Measurements from ENCODE around the gene JAM3. TPM values are rescaled to one million over a fixed set of nuclear protein-coding genes. Genes with fewer than 3 reads are reported as not detected.
A peak's percentile ranks its signal among the peaks of the same experiment; 100 is the strongest.

JAM3 gene
- 10 to 100 TPM; 17.2 to 33.1 (median 20.0) TPM for total RNA-seq

DNA sequence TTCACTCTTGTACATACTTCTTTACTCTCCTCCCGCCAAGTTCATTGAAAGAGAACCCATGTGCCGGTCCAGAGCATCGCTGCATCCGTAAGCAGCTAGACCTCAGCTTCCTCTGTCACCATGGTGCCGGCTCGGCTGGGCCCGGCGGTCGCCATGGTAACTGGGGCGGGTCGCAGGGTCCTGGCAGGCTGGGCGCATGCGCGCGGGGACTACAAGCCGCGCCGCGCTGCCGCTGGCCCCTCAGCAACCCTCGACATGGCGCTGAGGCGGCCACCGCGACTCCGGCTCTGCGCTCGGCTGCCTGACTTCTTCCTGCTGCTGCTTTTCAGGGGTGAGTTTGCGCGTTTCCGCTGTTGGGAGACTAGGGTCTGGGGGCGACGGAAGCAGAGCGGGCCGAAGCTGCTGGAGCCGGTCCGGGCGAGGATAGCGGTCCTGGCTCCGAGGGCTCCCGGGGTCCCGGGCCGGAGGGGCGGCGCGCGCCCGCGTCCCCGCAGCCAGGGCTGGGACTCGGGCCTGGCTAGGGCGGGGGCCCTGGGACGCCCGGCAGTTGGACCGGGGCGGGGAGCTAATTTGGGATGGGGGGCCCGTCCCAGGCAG is at the start of gene JAM3:
Gene JAM3 (plus strand): TSS at position 244 of the 597 bp plus-strand sequence. CDS start 12 bp downstream, at position 256.
- DNase-seq (ENCODE audit: low spot score) = peak; percentile 70
- TF ChIP-seq, protein P1, sequence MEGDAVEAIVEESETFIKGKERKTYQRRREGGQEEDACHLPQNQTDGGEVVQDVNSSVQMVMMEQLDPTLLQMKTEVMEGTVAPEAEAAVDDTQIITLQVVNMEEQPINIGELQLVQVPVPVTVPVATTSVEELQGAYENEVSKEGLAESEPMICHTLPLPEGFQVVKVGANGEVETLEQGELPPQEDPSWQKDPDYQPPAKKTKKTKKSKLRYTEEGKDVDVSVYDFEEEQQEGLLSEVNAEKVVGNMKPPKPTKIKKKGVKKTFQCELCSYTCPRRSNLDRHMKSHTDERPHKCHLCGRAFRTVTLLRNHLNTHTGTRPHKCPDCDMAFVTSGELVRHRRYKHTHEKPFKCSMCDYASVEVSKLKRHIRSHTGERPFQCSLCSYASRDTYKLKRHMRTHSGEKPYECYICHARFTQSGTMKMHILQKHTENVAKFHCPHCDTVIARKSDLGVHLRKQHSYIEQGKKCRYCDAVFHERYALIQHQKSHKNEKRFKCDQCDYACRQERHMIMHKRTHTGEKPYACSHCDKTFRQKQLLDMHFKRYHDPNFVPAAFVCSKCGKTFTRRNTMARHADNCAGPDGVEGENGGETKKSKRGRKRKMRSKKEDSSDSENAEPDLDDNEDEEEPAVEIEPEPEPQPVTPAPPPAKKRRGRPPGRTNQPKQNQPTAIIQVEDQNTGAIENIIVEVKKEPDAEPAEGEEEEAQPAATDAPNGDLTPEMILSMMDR (IDR thresholded peaks at IDR 0.05) = no peak
- ATAC-seq (ENCODE audit: low FRiP score) = peak; percentile 87

DNA sequence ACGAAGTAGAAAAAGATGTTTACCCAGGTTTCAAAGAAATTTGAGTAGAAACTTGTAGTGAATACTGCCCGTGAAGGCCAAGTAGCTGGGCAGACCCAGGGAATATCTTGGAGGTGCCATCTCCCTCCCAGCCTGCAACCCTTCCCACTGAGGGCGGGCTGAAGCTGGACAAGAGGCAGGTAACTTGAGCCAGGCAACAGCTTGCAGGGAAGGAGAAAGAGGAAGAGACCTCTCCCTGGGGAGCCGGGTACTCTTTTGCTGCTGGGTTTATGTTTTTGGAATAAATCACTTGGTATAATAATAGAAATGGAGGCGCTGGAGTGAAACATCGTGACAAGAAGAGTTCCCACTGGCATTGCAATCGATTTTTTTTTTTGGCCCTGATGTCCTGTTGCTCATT is 49.4 kb upstream of the JAM3 start:
- TF ChIP-seq, protein P1 (IDR thresholded peaks at IDR 0.05) = no peak
- DNase-seq (ENCODE audit: low spot score) = no peak
- ATAC-seq (ENCODE audit: low FRiP score) = no peak

DNA sequence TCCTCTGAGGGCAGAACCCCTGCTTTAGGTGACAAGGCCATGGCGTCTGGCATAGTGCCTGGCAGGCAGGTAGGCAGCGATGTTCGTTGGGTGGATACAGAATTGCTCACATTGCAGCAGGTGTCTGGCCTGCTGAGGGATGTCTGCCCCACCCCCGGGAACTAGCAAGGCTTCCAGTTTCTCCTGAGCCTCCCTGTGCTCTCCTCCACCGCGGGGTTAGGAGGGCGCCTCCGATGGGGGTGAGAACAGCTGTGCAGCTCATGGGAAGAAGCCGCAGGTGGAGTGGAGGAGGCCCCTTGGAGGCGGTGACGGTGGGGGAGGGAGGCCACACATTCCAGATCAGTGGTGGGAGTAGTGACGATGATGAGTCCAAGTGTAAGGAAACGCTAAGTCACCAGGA is 48.3 kb upstream of the JAM3 start:
- ATAC-seq (ENCODE audit: low FRiP score) = no peak
- no peak for DNase-seq (ENCODE audit: low spot score)
- TF ChIP-seq, protein P1 (IDR thresholded peaks at IDR 0.05) = no peak

DNA sequence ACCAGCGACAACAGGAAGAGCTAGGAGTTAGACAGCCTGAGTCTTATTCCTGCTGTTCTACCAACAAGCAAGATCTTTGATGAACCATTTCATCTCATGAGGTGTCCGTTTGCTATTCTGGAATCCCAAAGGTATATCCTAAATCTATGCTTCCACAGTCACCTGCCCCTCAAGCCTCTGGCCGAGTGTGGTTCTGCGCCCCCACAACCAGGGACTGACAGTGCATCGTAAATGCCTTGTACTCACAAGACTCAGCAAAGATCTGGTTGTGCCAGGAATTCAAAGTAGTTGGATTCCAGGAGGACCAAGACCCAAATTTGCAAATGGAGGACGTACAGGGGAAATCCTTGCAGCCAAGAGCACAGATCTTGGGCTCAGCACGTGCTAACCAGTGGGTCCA is 47.5 kb upstream of the JAM3 start:
- TF ChIP-seq, protein P1 (IDR thresholded peaks at IDR 0.05) = no peak
- no peak for ATAC-seq (ENCODE audit: low FRiP score)
- no peak for DNase-seq (ENCODE audit: low spot score)

DNA sequence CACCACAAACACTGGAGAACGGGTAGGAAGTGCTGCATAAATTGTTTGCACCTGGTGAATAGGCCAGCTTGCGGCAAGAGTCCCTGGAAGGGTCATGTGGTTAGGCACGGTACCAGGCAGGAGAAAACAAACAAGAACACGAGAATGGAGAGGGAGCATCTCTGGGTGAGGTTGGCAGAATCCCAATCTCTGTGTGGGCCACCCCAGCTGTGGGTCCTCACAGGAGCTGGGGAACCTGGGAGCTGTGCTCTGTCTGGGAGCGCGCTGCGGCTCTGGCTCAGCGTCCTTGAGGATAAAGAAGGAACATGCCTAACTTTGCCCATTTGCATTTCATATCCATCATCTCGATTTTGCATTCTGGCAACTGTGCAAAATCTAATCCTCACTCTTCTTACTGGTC is 46.1 kb upstream of the JAM3 start:
- no peak for ATAC-seq (ENCODE audit: low FRiP score)
- no peak for DNase-seq (ENCODE audit: low spot score)
- TF ChIP-seq, protein P1 (IDR thresholded peaks at IDR 0.05) = no peak

DNA sequence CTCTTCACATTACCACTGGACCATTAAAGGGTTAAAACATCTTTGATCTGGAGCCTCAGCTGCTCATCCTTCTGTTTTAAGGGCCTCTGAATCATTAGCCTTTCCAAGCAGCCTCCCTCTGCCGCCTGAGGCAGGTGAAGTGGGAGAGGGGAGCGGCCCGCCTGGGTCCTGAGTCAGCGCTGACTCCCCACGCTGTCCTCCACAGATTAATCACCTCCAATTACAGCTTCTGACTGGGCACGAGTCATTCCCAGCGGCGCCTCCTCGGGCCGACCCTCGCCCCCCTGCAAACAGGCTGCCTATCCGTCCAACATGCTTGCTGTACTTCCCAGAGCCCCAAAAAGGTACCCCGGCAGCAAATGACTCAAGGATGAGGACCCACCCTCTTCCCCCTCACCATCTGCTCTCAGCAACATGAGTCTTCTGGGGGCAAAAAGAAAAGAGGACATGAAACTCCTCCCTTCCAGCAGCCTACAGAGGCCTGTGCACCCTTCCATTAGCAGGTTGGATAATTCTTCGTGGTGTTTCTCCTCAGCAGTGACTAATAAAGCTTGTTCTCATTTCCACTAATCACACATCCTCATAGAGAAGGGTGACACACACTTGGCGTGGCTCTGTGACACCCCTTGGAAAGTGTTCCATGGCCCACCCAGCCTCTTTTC is 44.3 kb upstream of the JAM3 start:
- ATAC-seq (ENCODE audit: low FRiP score) (peak; percentile 86), DNase-seq (ENCODE audit: low spot score) (no peak)
- TF ChIP-seq, protein P1 (IDR thresholded peaks at IDR 0.05) = no peak

DNA sequence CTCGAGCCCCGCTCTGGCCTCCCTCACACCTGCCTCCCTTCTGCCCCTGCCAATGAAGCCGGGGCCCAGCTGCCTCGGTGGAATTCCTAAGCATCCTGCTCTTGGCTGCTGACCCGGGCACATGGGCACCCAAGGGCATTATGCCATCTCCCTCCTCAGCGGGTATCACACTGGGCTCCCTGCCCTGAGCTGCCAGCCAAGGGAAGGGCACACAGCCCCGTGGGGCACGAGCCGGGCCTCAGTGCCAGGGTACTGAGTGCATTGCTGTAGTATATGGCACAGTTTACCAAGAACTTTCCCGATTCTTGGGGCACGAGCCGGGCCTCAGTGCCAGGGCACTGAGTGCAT is 43.8 kb upstream of the JAM3 start:
- ATAC-seq (ENCODE audit: low FRiP score) (no peak), DNase-seq (ENCODE audit: low spot score) (no peak)
- TF ChIP-seq, protein P1 (IDR thresholded peaks at IDR 0.05) = no peak
